GOT3 (cell line): ENCODE data around the gene GABRR3.

Source experiments
- DNase-seq: peaks from one replicate; lab custom pipeline; 2025; ENCODE audit warnings: mixed read lengths; lab: John Stamatoyannopoulos, UW

The GABRR3 gene

DNA sequence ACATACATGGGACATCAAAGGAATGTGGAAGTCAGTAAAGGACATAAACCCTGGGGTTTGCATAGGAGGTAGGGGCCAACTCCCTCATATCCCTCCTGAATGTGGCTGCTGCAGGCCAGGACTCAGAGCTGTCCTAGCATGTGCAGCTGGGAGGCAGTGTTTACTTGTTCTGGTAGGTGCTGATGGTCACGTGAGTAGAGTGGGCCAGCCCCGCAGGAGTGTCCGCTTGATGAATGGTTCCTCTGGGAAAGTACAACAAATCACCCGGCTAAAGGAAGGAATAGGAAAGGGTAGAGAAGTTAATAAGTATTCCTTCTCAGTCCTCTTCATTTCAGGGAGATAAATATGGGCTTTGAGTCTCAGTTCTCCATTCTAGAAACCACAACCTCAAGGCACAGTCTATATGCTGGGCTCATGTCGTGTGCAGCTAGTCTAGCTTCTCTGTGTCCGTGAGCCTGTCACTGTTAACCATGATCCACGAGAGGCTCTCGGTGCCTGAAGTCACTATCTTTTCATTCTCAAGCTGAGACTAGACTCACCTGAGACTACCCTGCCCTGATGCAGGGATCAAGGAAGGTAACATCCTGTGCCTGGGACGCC is 80.8 kb downstream of the GABRR3 start:
- DNase-seq: no peak

DNA sequence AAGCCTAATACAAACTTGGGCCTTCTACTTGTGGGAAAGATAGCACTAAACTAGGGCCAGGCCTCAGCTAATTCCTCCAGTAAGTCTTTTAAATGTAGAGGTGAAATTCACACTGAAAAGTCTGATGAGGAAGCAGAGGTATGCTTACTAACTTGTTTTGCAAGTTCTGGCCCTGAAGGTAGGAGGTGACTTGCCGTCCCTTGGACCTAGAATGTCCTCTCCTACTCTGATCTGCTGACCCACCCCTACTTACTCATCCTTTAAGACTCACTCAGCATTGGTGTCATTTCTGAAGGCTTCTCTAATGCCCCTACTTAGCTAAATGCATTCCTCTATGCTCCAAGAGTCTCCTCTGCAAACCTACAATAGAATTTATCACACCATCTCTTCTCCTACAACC is 82.2 kb downstream of the GABRR3 start:
- DNase-seq: no peak

DNA sequence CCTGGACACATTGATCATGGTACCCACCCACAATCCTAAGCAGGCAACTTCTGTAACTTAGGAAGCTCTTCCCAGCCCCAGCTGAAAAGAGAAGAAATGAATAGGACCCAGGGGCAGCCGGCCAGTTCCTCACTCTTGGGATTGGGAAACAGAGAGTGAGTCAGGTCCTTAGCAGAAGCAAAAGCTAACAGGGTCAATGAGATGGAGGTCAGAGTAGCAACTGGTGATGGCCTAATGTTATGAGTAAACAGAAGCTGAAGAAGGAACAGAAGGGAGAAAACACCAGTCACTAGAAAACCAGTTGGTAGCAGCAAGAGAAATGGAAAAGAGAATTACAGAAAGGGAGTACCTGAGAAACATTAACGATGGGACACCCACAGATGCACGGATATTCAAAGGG is 82.8 kb downstream of the GABRR3 start:
- no peak for DNase-seq

DNA sequence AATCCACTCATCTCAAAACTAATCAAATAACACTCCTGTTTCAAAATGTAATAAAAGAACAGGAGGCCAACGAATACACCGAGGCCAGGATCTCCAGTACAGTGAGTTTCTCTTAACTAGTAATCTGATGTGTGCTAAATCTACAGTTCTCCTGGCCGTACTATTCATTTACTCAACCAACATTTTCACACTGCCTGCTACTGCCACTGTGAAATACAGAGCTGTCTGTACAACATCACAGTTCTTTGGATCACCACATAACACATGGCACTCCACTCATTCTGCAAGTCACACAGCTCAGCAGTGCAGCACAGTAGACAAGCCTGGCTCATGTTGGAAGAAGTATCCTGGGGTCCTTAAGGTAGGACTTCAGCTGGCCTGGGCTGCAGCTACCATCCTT is 84.8 kb downstream of the GABRR3 start:
- DNase-seq: no peak

DNA sequence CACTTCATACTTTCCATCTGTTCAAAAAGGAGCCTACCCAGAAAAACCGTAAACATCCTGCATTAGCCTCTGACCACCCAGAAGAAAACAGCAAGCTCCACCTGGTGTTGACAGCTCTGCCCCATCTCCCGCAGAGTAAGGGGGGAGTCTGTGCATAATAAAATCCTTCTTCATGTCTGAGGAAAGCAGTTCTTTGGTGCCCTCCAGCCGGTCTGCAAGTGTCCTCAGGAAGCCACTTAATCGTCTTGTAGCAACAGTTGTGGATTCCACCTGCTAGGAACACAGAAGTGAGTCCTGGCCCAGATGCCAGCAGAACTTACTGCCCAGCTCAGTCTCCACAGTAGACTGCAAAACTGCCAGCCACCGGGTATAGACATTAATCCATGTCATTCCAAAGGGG is 85.4 kb downstream of the GABRR3 start:
- no peak for DNase-seq

DNA sequence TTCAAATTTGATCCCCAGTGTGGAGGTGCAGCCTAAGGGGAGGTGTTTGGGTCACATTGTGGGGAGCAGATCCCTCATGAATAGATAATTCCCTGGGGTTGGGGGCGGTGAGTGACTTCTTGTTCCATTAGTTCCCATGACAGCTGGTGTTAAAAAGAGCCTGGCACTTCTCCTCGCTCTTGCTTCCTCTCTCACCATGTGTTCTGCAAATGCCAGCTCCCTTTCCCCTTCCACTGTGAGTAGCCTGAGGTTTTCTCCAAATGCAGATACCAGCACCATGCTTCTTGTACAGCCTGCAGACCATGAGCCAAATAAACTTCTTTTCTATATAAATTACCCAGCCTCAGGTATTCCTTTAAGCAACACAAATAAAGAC is 86.0 kb downstream of the GABRR3 start:
- DNase-seq: no peak

DNA sequence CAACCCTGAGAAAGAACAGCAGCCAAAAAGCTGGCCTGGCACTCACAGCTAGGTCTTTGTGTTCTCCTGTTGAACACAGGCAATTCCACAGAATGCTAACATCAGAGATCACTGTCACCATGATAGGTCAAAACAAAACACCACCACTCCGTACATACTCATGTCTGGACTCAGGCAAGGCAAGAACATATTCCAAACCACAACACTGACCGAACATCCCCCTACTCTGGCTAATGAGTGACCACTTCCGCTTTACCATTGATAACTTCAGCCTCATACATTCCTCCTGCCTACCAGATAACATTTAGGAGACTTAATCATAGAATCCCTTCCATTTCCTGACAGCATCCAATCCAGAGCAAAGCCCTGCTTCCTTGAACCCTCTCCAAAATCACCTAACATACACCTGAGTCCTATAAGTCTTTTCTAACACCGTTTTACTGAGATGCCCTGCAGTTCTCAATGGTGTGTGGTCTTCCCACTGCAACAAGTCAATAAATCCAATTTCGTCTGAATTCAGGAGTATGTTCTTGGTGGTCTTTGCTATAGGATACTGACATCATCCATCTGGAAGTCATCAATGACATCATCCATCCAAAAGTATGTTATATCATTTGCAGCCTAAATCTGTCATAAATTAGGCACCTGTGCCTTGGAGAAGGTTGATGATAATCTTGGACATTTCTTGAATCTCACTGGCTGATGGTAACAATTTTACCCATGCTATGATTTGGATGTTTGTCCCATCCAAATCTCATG is 86.6 kb downstream of the GABRR3 start:
- no peak for DNase-seq

DNA sequence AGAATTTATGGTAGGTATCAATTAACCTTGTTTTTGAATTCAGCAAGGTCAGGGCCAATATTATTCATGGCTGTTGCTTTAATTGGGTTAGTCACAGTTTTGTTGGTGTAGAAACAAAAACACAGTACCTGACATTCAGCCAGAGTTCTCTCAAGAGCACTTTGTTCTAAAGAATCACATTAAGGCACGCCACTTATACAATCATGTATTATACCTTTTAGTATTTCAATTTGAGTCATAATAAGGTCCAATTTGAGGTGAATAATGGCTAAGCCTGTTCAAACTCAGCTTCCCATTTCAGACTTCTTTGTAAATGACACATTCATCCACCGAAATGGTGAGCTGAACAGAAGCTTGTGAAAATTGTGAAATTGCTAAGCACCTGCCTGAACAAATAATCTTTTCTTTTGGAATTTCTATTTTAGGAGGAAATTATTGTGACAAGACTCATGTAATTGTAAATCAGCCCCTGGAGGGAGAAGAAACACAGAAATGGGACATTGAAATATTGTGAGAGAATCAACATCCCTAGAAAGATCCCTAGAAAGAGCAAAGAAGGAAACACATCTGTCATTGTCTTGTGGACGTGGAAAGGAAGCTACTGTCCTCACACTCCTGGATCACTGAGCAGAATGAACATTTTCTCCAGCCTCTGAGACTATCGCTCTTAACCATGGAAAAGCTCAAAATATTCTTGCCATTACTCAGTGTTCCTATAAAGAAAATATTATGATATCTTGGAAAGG is 92.1 kb downstream of the GABRR3 start:
- DNase-seq: no peak

DNA sequence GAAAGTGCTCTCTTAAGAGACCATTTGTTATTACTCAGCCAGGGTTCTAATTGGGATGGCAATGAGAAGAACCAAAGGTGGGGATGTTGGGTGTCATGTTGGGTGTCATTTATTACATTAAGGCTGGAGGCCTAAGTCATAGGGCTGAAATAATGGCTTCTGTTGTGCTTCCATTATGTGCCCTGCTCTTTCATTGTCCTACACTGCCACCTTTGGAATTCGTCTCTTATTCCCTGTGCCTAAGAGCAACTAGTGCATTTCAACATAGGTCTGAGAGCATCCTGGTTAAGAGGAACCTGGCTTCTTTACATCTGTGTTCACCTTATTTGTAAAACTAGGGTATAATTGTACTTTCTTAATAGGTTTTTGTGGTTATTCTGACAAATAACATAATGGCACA is 95.1 kb downstream of the GABRR3 start:
- no peak for DNase-seq

DNA sequence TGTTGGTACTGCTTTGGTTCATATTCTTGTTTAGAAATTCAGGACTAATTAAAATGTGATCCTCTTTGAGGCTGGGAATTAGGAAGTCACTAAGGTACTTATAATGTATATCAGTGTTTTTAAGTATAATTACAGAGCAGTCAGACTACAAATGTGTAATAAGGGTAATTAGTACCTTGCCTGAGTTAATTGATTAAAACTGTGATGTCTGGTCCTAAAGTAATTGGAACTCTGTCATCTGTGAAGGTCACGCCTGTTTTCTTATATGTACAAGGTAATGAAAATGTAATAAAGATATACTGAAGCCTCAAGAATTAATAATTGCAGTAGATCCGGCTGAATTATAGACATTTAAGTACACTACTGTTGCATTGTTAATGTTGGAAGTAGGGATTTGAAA is 95.7 kb downstream of the GABRR3 start:
- DNase-seq: no peak

DNA sequence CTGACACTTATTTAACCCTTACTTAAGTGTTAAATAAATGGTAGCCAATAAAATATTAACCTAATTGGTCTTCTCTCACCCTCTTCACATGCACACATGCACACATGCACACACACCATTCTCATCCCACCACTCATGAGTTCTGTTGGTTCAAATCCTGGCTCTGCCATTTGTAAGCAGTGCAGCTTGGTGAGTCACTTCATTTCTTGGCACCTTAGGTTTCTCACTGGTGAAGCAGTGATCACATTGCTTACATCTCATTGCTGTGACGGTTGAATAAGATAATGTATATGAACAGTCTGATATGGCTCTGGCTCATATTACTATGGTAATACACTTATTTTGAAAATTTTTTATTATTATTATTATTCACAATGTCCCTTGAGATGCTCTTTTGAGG is 96.7 kb downstream of the GABRR3 start:
- DNase-seq: no peak

DNA sequence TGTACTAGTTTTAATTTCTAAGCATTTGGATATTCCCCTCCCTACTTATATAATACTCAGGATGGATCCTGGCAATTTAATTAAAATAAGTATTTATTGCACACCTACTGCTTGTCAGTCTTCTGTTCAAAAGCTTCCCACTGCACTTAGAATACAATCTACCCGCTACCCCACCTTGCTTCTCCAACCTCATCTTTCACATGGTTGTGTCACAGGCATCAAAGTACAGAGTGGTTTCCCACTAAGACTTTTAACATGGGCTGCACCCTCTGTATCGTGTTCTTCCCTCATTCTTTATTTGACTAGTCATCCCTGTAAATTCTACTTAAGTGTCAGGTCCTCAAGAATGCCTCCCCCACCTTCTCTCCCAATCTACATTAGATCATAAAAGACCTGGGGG is 97.9 kb downstream of the GABRR3 start:
- DNase-seq: no peak

DNA sequence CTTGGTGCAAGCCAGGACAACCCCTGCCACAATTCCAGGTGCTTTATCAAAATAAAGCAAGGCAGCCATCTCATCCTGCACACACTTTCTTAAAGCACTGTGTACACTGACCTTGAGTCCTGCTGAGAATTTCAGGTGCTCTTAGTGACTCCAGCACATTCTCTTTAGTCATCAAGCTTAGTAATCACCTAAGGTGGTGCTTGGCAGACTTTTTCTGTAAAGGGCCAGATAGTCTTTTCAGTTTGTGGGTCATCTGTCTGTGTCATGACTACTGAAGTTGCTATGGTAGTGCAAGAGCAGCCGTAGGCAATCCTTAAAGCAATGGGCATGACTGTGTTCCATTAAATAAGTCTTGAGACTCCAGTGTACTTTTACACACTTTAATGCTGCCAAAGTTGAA is 99.3 kb downstream of the GABRR3 start:
- no peak for DNase-seq
